Neuronal stem cell (in vitro differentiated cells): Measurements from ENCODE around the gene FBXO28.

ENCODE experiments used
- DNase-seq: peaks from one replicate; pipeline ENCODE4 v3.0.0-alpha.2; 2013; ENCODE audit warnings: low spot score
- H2AFZ ChIP-seq: one replicate; pipeline ENCODE4 v1.6.1; 2013; ENCODE audit warnings: mild to moderate bottlenecking, low read length, inconsistent platforms
- H2AK5ac ChIP-seq: 2 replicates; pipeline ENCODE4 v1.6.1; 2013; ENCODE audit warnings: low read depth, mild to moderate bottlenecking, inconsistent platforms, low read length, moderate library complexity, mixed read lengths
- H2BK120ac ChIP-seq: 2 replicates; pipeline ENCODE4 v1.6.1; 2013; ENCODE audit warnings: low read depth, mild to moderate bottlenecking, inconsistent platforms, low read length, moderate library complexity, mixed read lengths
- H2BK12ac ChIP-seq: one replicate; pipeline ENCODE4 v1.6.1; 2013; ENCODE audit warnings: low read length, inconsistent platforms
- H2BK15ac ChIP-seq: 2 replicates; pipeline ENCODE4 v1.6.1; 2013; ENCODE audit warnings: mild to moderate bottlenecking, low read length, inconsistent platforms, mixed read lengths
- H2BK5ac ChIP-seq: one replicate; pipeline ENCODE4 v1.6.1; 2013; ENCODE audit warnings: inconsistent platforms, mild to moderate bottlenecking, low read length, moderate library complexity
- H3K14ac ChIP-seq: one replicate; pipeline ENCODE4 v1.6.1; 2013; ENCODE audit warnings: low read length, inconsistent platforms
- H3K18ac ChIP-seq: 2 replicates; pipeline ENCODE4 v1.6.1; 2013; ENCODE audit warnings: low read length, inconsistent platforms
- H3K23ac ChIP-seq: 2 replicates; pipeline ENCODE4 v1.6.1; 2013; ENCODE audit warnings: low read depth, mild to moderate bottlenecking, mixed read lengths, low read length, inconsistent platforms; ENCODE audit not compliant: poor library complexity
- H3K27ac ChIP-seq: replicated peaks from 3 replicates; pipeline ENCODE4 v1.5.1; 2013; ENCODE audit warnings: low read length, inconsistent platforms
- H3K27me3 ChIP-seq, 3 experiments: 2 replicates each; pipeline ENCODE4 v1.6.1; 2013; ENCODE audit warnings: low read length in 3 of 3, mild to moderate bottlenecking in 2 of 3, inconsistent platforms in 1 of 3, low read depth in 1 of 3, mixed read lengths in 1 of 3, moderate library complexity in 1 of 3; ENCODE audit not compliant: control insufficient read depth in 3 of 3, insufficient read depth in 3 of 3
- H3K36me3 ChIP-seq, 2 donors: replicated peaks in 1 of 2; 2 replicates each; pipeline ENCODE4 v1.6.1; 2013; ENCODE audit warnings: low read length in 2 of 2; ENCODE audit not compliant: control insufficient read depth in 2 of 2, insufficient read depth in 2 of 2
- H3K4ac ChIP-seq: 2 replicates; pipeline ENCODE4 v1.6.1; 2013; ENCODE audit warnings: inconsistent platforms, mild to moderate bottlenecking, low read length, moderate library complexity
- H3K4me1 ChIP-seq, 2 donors: 1 replicate in 1 of 2; 2 replicates in 1 of 2; pipeline ENCODE4 v1.6.1; 2013; ENCODE audit warnings: low read length in 2 of 2, low read depth in 1 of 2; ENCODE audit not compliant: control insufficient read depth in 2 of 2, insufficient read depth in 1 of 2
- H3K4me2 ChIP-seq: one replicate; pipeline ENCODE4 v1.6.1; 2013; ENCODE audit warnings: mild to moderate bottlenecking, low read length, inconsistent platforms; ENCODE audit not compliant: insufficient read depth, poor library complexity, severe bottlenecking
- H3K4me3 ChIP-seq, 2 donors: 2 replicates each; pipeline ENCODE4 v1.5.1; 2013; ENCODE audit warnings: low read length in 2 of 2, mild to moderate bottlenecking in 2 of 2, inconsistent platforms in 1 of 2, moderate library complexity in 1 of 2
- H3K79me1 ChIP-seq: one replicate; pipeline ENCODE4 v1.6.1; 2013; ENCODE audit warnings: low read depth, mild to moderate bottlenecking, inconsistent platforms, low read length, moderate library complexity
- H3K9ac ChIP-seq: one replicate; pipeline ENCODE4 v1.6.1; 2013; ENCODE audit warnings: mild to moderate bottlenecking, low read depth, low read length, inconsistent platforms; ENCODE audit not compliant: poor library complexity
- H3K9me3 ChIP-seq, 2 donors: replicated peaks in 1 of 2; 2 replicates each; pipeline versions ENCODE3 to v1.6.1; 2013; ENCODE audit warnings: low read length in 2 of 2, mild to moderate bottlenecking in 2 of 2, inconsistent platforms in 1 of 2, low read depth in 1 of 2, mixed read lengths in 1 of 2, moderate library complexity in 1 of 2; ENCODE audit not compliant: control insufficient read depth in 2 of 2, insufficient read depth in 1 of 2
- H4K8ac ChIP-seq: one replicate; pipeline ENCODE4 v1.6.1; 2013; ENCODE audit warnings: low read depth, mild to moderate bottlenecking, inconsistent platforms, low read length, moderate library complexity
- H4K91ac ChIP-seq: one replicate; pipeline ENCODE4 v1.6.1; 2013; ENCODE audit warnings: low read length, low read depth, mild to moderate bottlenecking, inconsistent platforms; ENCODE audit not compliant: poor library complexity
- WGBS, 2 donors: extraction: QIAGEN DNeasy Blood & Tissue Kit; methylation state at CpG; one replicate each; pipeline ENCODE4 v1.1.7; 2013; ENCODE audit warnings: missing lambda C conversion rate in 2 of 2, mixed read lengths in 1 of 2; ENCODE audit not compliant: insufficient read length in 2 of 2, insufficient replicate concordance in 1 of 2; ENCODE audit errors: extremely low coverage in 2 of 2; 5-methylcytosine and 5-hydroxymethylcytosine counted together

FBXO28 gene

GRCh38 chr1:224182057-224182865 lies 68.3 kb downstream of the FBXO28 start:
- Histone ChIP-seq H2BK120ac (no peak overlapping the region), H3K9ac (no peak overlapping the region), H3K36me3 (peaks cover 0 to 21% of the 10 kb centered on the region in 2 donors), H2BK5ac (no peak overlapping the region), H2BK15ac (no peak overlapping the region), H2AFZ (peak overlapping the region; percentile 94), H3K27ac (peak overlapping the region; percentile 65), H3K4me3 (peak overlapping the region; percentile 76 to 96), H3K4me1 (peaks cover 4 to 5% of the 10 kb centered on the region in 2 donors), H4K91ac (no peak overlapping the region), H3K4ac (no peak overlapping the region), H2AK5ac (no peak overlapping the region), H3K18ac (peak overlapping the region; percentile 81), H2BK12ac (no peak overlapping the region), H4K8ac (no peak overlapping the region), H3K9me3 (peaks cover 0 to 4% of the 10 kb centered on the region in 2 donors), H3K14ac (no peak overlapping the region), H3K79me1 (peaks cover 4% of the 10 kb centered on the region), H3K23ac (no peak overlapping the region), H3K27me3 (no peaks in the 10 kb centered on the region), H3K4me2 (peak overlapping the region; percentile 80)
- DNase-seq = no peak
- WGBS, 2 donors = no CpG with 5 or more reads among the region's 22 CpGs

GRCh38 chr1:224182866-224183590 lies 69.1 kb downstream of the FBXO28 start, which contains the start of gene DEGS1:
Gene DEGS1 (plus strand): TSS chr1:224183240. CDS start chr1:224183337, 97 bp downstream.
- Histone ChIP-seq H3K27me3 (no peaks in the 10 kb centered on the region), H3K4me3 (peak within 1 kb of the TSS; percentile 93 to 96), H3K27ac (peak within 1 kb of the TSS; percentile 88), H3K14ac (peak within 1 kb of the TSS; percentile 97), H2AFZ (peak within 1 kb of the TSS; percentile 94), H3K4me1 (peaks cover 4 to 5% of the 10 kb centered on the region in 2 donors), H3K36me3 (peaks cover 0 to 22% of the 10 kb centered on the region in 2 donors), H2BK5ac (peak within 1 kb of the TSS; percentile 82), H2AK5ac (peak within 1 kb of the TSS; percentile 75), H3K4me2 (peak within 1 kb of the TSS; percentile 80), H3K18ac (peak within 1 kb of the TSS; percentile 97), H2BK120ac (no peak within 1 kb of the TSS), H3K4ac (no peak within 1 kb of the TSS), H3K9me3 (peaks cover 2 to 12% of the 10 kb centered on the region in 2 donors), H3K9ac (peak within 1 kb of the TSS; percentile 97), H4K91ac (peak within 1 kb of the TSS; percentile 43), H2BK12ac (peak within 1 kb of the TSS; percentile 16), H2BK15ac (peak within 1 kb of the TSS; percentile 58), H4K8ac (no peak within 1 kb of the TSS), H3K23ac (peak within 1 kb of the TSS; percentile 96), H3K79me1 (peaks cover 4% of the 10 kb centered on the region)
- DNase-seq = peak; percentile 90
- no CpG with 5 or more reads among the region's 94 CpGs for WGBS, 2 donors

GRCh38 chr1:224183591-224184312 lies 69.8 kb downstream of the FBXO28 start:
- peak overlapping the region; percentile 97 for H3K14ac ChIP-seq
- peak overlapping the region; percentile 43 for H4K91ac ChIP-seq
- peak overlapping the region; percentile 93 to 96 for H3K4me3 ChIP-seq
- peak overlapping the region; percentile 97 for H3K18ac ChIP-seq
- H3K27ac ChIP-seq = peak overlapping the region; percentile 88
- H2BK5ac ChIP-seq = peak overlapping the region; percentile 82
- H2BK15ac ChIP-seq = no peak overlapping the region
- H2AK5ac ChIP-seq = peak overlapping the region; percentile 75
- peak overlapping the region; percentile 97 for H3K9ac ChIP-seq
- H3K4ac ChIP-seq = no peak overlapping the region
- H3K36me3 ChIP-seq = peaks cover 0 to 27% of the 10 kb centered on the region in 2 donors
- no CpG with 5 or more reads among the region's 53 CpGs for WGBS, 2 donors
- H3K4me2 ChIP-seq = peak overlapping the region; percentile 80
- peaks cover 4 to 5% of the 10 kb centered on the region in 2 donors for H3K4me1 ChIP-seq
- peaks cover 4% of the 10 kb centered on the region for H3K79me1 ChIP-seq
- peaks cover 2 to 19% of the 10 kb centered on the region in 2 donors for H3K9me3 ChIP-seq
- peak overlapping the region; percentile 96 for H3K23ac ChIP-seq
- H2AFZ ChIP-seq = peak overlapping the region; percentile 94
- H4K8ac ChIP-seq = no peak overlapping the region
- peak overlapping the region; percentile 16 for H2BK12ac ChIP-seq
- no peaks in the 10 kb centered on the region for H3K27me3 ChIP-seq
- no peak overlapping the region for H2BK120ac ChIP-seq
- peak; percentile 51 for DNase-seq
